ENCODE results near the gene HIVEP2.

GRCh38 chr6:142799639-142800038 is 145.3 kb downstream of the HIVEP2 start:
- no peak for TF ChIP-seq CTCF (IDR thresholded peaks at IDR 0.05)
- TF ChIP-seq POLR2A (IDR thresholded peaks at IDR 0.05), result no peak

Measured in lower leg skin (tissue), 3 donors.